Panc1 (cell line): ENCODE data around the gene ACTR1B.

Source experiments
- CTCF ChIP-seq: fragments of 450-650 bp; IDR thresholded peaks from 2 replicates; pipeline ENCODE4 v1.5.1; 2017; ENCODE audit warnings: mild to moderate bottlenecking
- POLR2AphosphoS5 ChIP-seq: IDR thresholded peaks from 2 replicates; pipeline ENCODE4 v1.6.1; 2012; ENCODE audit warnings: mild to moderate bottlenecking, low read depth, low read length, moderate library complexity
- SIN3A ChIP-seq: IDR thresholded peaks from 2 replicates; pipeline ENCODE4 v1.6.1; 2012; ENCODE audit warnings: low read depth, mild to moderate bottlenecking, low read length, moderate library complexity, borderline replicate concordance; ENCODE audit not compliant: insufficient read depth
- TCF7L2 ChIP-seq: IDR thresholded peaks from 2 replicates; pipeline ENCODE4 v1.6.1; 2011; ENCODE audit warnings: mild to moderate bottlenecking, low read depth, low read length, inconsistent platforms
- TF ChIP-seq, protein P1 (sequence below), 2 experiments: IDR thresholded peaks; 2 replicates each; pipeline ENCODE4 v1.6.1; 2011 to 2012; ENCODE audit warnings: low read depth in 2 of 2, control low read depth in 1 of 2, low read length in 1 of 2, mild to moderate bottlenecking in 1 of 2, moderate library complexity in 1 of 2; ENCODE audit not compliant: insufficient read depth in 1 of 2

DNA sequence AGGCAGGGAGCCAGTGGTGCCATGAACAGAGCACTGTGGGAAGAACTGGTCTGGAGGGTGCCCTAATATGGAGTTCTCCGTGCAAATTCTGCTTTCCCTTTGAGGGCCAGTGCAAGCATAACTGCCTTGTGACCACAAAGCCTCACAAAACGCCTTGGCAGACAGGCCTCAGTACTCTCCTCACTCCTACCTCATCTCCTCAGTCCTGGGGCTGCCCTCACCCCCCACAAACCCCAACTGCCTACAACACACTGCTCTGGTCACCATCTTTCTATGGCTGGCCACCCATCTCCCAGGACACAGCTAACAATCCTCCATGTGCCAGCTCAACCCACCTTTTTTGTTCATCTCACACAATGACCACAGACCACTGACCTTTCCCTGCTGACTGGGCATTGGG is 9.1 kb downstream of the ACTR1B start:
- no peak for TF ChIP-seq CTCF
- TF ChIP-seq SIN3A = no peak
- no peak for TF ChIP-seq POLR2AphosphoS5
- TF ChIP-seq, protein P1, sequence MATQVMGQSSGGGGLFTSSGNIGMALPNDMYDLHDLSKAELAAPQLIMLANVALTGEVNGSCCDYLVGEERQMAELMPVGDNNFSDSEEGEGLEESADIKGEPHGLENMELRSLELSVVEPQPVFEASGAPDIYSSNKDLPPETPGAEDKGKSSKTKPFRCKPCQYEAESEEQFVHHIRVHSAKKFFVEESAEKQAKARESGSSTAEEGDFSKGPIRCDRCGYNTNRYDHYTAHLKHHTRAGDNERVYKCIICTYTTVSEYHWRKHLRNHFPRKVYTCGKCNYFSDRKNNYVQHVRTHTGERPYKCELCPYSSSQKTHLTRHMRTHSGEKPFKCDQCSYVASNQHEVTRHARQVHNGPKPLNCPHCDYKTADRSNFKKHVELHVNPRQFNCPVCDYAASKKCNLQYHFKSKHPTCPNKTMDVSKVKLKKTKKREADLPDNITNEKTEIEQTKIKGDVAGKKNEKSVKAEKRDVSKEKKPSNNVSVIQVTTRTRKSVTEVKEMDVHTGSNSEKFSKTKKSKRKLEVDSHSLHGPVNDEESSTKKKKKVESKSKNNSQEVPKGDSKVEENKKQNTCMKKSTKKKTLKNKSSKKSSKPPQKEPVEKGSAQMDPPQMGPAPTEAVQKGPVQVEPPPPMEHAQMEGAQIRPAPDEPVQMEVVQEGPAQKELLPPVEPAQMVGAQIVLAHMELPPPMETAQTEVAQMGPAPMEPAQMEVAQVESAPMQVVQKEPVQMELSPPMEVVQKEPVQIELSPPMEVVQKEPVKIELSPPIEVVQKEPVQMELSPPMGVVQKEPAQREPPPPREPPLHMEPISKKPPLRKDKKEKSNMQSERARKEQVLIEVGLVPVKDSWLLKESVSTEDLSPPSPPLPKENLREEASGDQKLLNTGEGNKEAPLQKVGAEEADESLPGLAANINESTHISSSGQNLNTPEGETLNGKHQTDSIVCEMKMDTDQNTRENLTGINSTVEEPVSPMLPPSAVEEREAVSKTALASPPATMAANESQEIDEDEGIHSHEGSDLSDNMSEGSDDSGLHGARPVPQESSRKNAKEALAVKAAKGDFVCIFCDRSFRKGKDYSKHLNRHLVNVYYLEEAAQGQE (IDR thresholded peaks at IDR 0.05; ENCODE audit: insufficient read depth in 1 of 2, low read depth in 2 of 2, low read length in 1 of 2) = no peak
- TF ChIP-seq TCF7L2 = no peak
